Measurements from ENCODE around the gene HM13.
"Not testable (repeated sequence)": the region's sequence is repeated elsewhere in the genome, so short reads cannot be mapped to it uniquely, and the experiment has no call there.

GRCh38 chr20:31596412-31596715, 82.1 kb downstream of the HM13 start:
- not testable (repeated sequence) for TF ChIP-seq CTCF, POLR2A (IDR thresholded peaks at IDR 0.05)

Measured in testis (tissue), 2 donors.